ENCODE results near the gene ERGIC1. TPM values are rescaled to one million over a fixed set of nuclear protein-coding genes. Genes with fewer than 3 reads are reported as not detected.
"Not testable (repeated sequence)": the region's sequence is repeated elsewhere in the genome, so short reads cannot be mapped to it uniquely, and the experiment has no call there.

The ERGIC1 gene, protein sequence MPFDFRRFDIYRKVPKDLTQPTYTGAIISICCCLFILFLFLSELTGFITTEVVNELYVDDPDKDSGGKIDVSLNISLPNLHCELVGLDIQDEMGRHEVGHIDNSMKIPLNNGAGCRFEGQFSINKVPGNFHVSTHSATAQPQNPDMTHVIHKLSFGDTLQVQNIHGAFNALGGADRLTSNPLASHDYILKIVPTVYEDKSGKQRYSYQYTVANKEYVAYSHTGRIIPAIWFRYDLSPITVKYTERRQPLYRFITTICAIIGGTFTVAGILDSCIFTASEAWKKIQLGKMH
- 109 and 128 TPM in 2 replicates for total RNA-seq

DNA sequence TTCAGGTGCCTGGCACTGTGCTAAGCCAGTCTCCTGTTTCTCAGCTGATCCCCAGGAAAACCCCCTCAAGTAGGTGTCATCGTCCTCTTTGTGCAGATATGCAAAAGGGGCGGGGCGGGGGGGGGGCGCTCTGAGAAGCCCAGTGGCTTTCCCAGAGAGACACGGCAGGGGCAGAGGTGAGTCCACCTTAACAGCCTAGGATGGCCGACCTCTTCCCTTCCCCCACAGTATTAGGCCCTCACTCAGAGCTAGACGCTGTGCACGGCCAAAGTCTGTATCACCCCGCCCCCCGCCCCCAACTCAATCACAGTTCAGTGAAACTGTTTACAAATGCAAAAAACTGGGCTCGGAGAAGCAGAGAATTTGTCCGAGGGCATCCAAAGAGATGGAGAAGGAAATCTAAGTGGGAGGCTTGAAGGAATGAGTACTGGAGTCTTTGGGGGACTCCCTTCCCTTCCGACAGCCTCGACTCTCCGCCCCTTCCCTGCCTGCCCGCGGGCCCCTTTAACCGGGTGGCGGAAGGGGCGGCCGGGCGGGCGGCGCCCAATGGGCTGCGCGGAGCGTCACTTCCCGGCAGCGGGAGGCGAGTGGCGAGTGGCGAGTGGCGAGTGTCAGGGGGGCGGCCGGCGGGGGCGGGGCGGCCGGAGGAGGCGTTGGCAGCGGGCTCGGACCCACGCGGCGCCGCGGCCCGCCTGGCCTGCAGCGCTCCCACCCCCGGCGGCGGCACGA, at the start of gene ERGIC1:
TSS of gene ERGIC1 (plus strand) at position 566 of the 729 bp plus-strand sequence. CDS start at position 729, 163 bp downstream.
- no peak within 1 kb of the TSS for H2AFZ ChIP-seq (ENCODE audit: low read length)
- H4K20me1 ChIP-seq (ENCODE audit: insufficient read depth, low read length): peaks cover 4% of the 10 kb centered on the region
- peak; percentile 95 for DNase-seq (ENCODE audit: insufficient read length, low spot score, missing footprints)

DNA sequence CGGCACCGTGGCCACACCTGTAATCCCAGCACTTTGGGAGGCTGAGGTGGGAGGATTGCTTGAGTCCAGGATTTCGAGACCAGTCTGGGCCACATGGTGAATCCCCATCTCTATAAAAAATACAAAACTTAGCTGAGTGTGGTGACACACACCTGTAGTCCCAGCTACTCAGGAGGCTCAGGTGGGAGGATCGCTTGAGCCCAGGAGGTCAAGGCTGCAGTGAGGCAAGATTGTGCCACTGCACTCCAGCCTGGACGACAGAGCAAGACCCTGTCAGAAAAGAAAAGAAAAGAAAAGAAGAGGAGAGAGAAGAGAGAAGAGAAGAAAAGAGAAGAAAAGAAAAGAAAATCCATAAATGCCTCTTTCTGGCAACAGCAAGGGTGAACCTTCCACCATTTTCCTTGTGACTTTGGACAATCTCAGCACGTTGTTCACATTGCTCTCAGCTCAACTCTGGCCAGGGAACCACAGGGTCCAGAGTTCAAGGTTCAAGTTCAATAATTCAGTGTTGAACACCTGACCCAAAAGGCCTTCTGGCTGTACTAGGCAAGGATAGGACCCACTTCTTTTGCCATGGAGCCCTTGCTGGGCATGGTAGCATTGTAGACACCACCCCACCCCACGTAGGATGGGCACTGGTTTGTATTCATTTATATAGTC, 48.5 kb upstream of the ERGIC1 start:
- Histone ChIP-seq H2AFZ (ENCODE audit: low read length) (no peak overlapping the region), H3K27ac (ENCODE audit: low read depth, low read length) (no peak overlapping the region), H3K4me1 (ENCODE audit: insufficient read depth, low read length) (peaks cover 27% of the 10 kb centered on the region), H3K4me3 (ENCODE audit: insufficient read depth, low read length) (no peak overlapping the region), H3K36me3 (ENCODE audit: insufficient read depth, low read length) (no peaks in the 10 kb centered on the region), H3K4me2 (ENCODE audit: insufficient read depth, low read length) (no peak overlapping the region), H3K79me2 (ENCODE audit: insufficient read depth, low read length) (no peaks in the 10 kb centered on the region), H3K9me3 (ENCODE audit: low read depth, low read length) (no peaks in the 10 kb centered on the region), H3K27me3 (ENCODE audit: insufficient read depth, low read length) (no peaks in the 10 kb centered on the region), H4K20me1 (ENCODE audit: insufficient read depth, low read length) (no peaks in the 10 kb centered on the region)
- TF ChIP-seq, protein P1, sequence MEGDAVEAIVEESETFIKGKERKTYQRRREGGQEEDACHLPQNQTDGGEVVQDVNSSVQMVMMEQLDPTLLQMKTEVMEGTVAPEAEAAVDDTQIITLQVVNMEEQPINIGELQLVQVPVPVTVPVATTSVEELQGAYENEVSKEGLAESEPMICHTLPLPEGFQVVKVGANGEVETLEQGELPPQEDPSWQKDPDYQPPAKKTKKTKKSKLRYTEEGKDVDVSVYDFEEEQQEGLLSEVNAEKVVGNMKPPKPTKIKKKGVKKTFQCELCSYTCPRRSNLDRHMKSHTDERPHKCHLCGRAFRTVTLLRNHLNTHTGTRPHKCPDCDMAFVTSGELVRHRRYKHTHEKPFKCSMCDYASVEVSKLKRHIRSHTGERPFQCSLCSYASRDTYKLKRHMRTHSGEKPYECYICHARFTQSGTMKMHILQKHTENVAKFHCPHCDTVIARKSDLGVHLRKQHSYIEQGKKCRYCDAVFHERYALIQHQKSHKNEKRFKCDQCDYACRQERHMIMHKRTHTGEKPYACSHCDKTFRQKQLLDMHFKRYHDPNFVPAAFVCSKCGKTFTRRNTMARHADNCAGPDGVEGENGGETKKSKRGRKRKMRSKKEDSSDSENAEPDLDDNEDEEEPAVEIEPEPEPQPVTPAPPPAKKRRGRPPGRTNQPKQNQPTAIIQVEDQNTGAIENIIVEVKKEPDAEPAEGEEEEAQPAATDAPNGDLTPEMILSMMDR (IDR thresholded peaks at IDR 0.05; ENCODE audit: extremely low read depth, low read depth, low read length): no peak
- no peak for DNase-seq (ENCODE audit: insufficient read length, low spot score, missing footprints)

More for the DNA sequence above, at the start of gene ERGIC1:
- H3K9me3 ChIP-seq (ENCODE audit: low read depth, low read length): no peaks in the 10 kb centered on the region
- TF ChIP-seq, protein P1 (IDR thresholded peaks at IDR 0.05; ENCODE audit: extremely low read depth, low read depth, low read length): no peak
- peaks cover 45% of the 10 kb centered on the region for H3K79me2 ChIP-seq (ENCODE audit: insufficient read depth, low read length)
- H3K4me2 ChIP-seq (ENCODE audit: insufficient read depth, low read length): peak within 1 kb of the TSS; percentile 84
- H3K27ac ChIP-seq (ENCODE audit: low read depth, low read length): peak within 1 kb of the TSS; percentile 96
- peaks cover 42% of the 10 kb centered on the region for H3K4me1 ChIP-seq (ENCODE audit: insufficient read depth, low read length)
- H3K4me3 ChIP-seq (ENCODE audit: insufficient read depth, low read length): peak within 1 kb of the TSS; percentile 88
- peaks cover 4% of the 10 kb centered on the region for H3K36me3 ChIP-seq (ENCODE audit: insufficient read depth, low read length)
- no peaks in the 10 kb centered on the region for H3K27me3 ChIP-seq (ENCODE audit: insufficient read depth, low read length)

DNA sequence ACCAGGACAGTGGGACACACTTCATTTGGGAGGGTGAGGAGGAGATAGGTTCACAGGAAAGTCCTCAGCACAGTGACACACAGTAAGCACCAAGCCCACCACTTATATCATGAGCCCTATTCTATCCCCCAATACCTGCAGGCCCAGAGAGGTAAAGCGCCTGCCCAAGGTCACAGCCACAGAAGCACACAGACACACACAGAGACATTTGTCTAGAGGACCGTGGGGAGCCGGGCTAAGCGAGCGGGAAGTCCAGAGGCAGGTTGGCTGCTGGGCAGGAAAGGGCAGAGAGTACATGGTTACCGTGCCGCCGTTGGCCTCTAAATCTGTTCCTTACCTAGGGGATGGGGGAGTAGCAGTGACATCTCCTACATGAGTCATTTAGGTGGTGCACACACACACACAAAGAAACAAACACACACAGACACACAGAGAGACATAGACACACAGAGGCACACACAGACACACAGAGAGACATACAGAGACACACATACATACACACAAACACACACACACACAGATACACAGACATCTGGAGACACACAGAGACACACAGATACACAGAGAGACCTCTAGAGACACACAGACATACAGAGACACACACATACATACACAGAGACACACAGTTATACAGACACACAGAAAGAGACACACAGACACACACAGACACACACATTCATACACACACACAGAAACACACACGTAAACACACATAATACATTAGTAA, 47.2 kb upstream of the ERGIC1 start:
- H2AFZ ChIP-seq (ENCODE audit: low read length): no peak overlapping the region
- H3K4me1 ChIP-seq (ENCODE audit: insufficient read depth, low read length): peaks cover 25% of the 10 kb centered on the region
- H3K36me3 ChIP-seq (ENCODE audit: insufficient read depth, low read length): no peaks in the 10 kb centered on the region

DNA sequence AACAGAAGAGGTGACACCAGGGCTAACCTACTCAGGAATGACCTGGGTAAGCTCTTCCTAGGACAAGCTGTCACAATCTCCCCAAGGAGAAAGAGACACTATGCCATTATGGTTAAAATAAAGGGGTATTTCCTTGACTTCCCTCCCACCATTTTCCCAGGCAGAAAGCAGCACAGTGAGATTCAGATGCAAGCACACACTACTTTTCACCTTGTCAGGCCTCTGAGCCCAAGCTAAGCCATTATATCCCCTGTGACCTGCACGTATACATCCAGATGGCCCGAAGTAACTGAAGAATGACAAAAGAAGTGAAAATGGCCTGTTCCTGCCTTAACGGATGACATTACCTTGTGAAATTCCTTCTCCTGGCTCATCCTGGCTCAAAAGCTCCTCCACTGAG, 46.5 kb upstream of the ERGIC1 start:
- DNase-seq (ENCODE audit: insufficient read length, low spot score, missing footprints); H3K36me3 ChIP-seq (ENCODE audit: insufficient read depth, low read length); H2AFZ ChIP-seq (ENCODE audit: low read length); H3K27ac ChIP-seq (ENCODE audit: low read depth, low read length); H3K4me2 ChIP-seq (ENCODE audit: insufficient read depth, low read length); H3K4me3 ChIP-seq (ENCODE audit: insufficient read depth, low read length); H3K27me3 ChIP-seq (ENCODE audit: insufficient read depth, low read length); H3K9me3 ChIP-seq (ENCODE audit: low read depth, low read length); H4K20me1 ChIP-seq (ENCODE audit: insufficient read depth, low read length); H3K79me2 ChIP-seq (ENCODE audit: insufficient read depth, low read length): not testable (repeated sequence)
- peaks cover 21% of the 10 kb centered on the region for H3K4me1 ChIP-seq (ENCODE audit: insufficient read depth, low read length)

More for the DNA sequence above, 47.2 kb upstream of the ERGIC1 start:
- Histone ChIP-seq H3K4me2 (ENCODE audit: insufficient read depth, low read length) (no peak overlapping the region), H3K9me3 (ENCODE audit: low read depth, low read length) (no peaks in the 10 kb centered on the region), H4K20me1 (ENCODE audit: insufficient read depth, low read length) (no peaks in the 10 kb centered on the region), H3K4me3 (ENCODE audit: insufficient read depth, low read length) (no peak overlapping the region), H3K27me3 (ENCODE audit: insufficient read depth, low read length) (no peaks in the 10 kb centered on the region), H3K79me2 (ENCODE audit: insufficient read depth, low read length) (no peaks in the 10 kb centered on the region), H3K27ac (ENCODE audit: low read depth, low read length) (no peak overlapping the region)
- no peak for DNase-seq (ENCODE audit: insufficient read length, low spot score, missing footprints)
- TF ChIP-seq, protein P1 (IDR thresholded peaks at IDR 0.05; ENCODE audit: extremely low read depth, low read depth, low read length): no peak

Measured in osteoblast (primary cell).